ENCODE data around the gene TRPM3.

The TRPM3 gene

DNA sequence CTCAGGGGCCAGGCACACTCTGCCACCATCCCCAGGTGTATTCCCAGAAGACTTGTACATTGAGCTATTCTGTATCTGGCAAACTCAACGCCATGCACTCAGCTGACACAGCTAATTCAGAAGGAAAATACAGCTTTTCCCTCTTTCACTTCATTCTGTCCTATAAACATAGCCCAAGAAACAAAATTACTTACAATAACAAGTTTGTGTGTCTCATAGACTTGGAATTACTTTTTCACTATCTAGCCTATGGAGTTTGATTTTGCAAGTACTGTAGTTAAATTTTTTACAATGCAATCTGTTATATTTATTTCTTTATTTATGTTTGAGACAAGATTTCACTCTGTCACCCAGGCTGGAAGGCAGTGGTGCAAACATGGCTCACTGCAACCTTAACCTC is 581.9 kb downstream of the TRPM3 start:
- no peak for DNase-seq

DNA sequence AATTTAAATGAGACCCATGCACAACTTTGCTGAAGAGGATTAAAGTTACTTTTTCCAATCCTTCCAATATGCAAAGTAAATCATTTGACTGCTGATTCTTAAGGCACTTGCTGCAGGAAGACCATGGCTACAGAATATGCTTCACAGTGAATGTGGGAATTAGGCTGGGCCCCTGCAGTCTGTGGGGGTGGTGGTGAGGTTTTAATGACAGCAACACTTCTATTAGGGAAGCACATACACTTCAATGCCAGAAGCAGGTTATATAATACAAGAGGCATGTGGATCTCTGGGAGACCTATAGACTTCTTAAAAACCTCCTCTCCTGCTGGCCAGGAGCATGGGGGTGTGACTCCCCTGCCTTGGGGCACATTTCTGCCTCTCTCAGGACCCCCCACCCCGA is 582.4 kb downstream of the TRPM3 start:
- no peak for DNase-seq

DNA sequence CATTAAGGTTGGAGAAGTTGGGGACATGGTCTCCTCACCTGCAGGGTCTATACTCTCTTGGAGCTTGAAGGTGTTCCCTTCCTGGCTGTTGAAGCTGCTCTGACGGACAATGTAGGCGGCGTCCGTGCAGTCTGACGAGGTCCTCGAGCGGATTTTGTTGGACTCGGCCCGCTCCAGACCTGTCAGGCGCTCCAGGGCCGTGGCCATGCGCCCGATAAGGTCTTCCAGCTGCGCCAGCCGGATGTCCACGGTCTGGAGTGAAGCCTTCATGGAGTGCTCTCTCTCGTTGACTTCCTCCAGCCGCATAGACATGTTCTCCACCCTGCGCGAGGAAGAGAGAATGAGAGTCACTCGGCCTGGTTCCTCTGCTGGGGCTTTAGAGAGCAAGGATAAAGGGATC is 584.3 kb downstream of the TRPM3 start:
- no peak for DNase-seq

DNA sequence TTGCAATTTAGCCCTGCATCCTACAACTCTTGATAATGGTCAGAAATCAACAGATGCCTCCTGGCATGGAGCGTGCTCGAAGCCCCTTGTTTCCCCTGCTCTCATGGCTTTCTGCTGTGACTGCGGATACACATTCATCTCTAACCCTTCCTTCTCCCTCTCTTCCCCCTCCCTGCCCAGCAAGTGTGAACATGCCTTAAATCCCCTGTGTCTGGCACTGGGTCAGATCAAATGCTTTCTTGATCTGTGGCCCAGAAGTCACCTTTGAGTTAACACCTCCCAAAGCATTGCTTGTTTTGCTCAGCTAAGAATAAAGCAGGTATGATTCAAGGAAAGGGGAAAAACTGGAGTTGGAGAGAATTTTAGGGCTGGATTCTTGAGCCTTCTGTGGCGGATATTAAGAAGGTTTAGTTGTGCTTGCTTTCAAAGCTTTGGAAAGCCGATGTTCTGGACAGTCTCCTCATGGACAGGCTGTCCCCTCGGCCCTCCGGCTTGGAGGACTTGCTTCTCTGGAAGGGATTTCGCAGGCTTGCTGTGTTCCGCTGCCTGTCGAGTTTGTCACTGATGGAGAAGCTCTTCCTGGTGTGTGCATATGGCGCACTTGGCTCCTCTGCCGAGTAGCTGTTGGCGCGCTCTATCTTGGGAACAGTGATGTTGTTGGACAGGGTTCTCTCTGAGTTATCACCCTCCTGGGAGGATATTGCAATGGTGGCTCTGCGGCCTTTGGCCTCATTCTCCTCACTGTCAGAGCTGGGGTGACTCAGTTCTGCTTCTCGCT is 585.7 kb downstream of the TRPM3 start:
- DNase-seq = no peak

DNA sequence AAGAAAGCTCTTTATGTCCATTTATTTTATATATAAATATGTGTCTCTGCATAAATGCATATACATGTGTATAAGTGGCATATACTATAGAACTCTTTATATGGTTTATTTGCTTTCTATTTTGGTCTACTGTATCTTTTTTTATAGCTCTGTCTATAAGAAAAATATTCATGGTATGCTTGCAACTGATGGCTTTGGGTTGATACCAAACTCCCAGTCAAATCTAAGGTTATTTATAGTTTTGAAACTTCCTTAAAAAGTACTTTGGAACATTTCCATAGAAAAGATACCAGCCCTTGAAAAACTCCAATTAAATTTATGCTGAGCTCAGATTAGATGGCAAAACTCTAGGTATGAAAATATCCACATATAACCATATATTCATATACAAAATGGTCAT is 587.0 kb downstream of the TRPM3 start:
- DNase-seq = no peak

DNA sequence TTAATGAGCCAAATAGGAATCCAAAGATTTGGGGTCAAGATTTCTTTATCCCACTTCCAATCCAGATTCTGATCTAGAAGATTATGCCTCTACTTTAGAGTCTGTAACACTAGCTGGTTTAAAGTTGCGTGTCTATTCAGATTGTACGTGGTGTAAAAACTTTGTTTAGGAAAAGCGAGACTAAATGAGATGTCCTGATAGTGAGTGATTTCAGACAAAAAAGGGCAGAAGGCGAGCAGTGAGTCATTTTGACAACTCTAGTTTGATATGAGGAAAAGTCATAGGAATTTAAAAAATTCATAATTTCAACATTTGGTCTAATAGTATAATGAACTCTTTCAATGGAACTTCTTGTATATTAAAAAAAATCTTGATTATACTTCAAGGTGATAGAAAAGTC is 587.4 kb downstream of the TRPM3 start:
- no peak for DNase-seq

DNA sequence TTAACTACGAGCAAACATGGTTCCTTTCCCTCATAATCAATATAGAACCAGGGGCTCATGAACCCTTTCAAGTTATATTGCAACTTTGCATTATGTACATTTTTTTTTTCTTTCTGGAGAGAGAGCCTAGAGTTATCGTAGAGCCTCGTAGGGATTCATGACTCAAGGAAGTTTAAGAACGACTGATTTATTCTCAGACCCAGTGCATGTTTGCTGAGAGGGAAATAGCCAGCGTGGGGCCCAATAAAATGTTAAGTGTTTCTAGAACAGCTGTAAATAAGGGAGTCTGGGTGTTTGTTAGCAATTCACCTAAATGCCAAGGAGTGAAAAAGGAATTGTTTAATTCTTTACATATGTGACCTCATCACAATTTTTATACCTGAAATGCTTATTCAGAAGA is 587.9 kb downstream of the TRPM3 start:
- no peak for DNase-seq

DNA sequence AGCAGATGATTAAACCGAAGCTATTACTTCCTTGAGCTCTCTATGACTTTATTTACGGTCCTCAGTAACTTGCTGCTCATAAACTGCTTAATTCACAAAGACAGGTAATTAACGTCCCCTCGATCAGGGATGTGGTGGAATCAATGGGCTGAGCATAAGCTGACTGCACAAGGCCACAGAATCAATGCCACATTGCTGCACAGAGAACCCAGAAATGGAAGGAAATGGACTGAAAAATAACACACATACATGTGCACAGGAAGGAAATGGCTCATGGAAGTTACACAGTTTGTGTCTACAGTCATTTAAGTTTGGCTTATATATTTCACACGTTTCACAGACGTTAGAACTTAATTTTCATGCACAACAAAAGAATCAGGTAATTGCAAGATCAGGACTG is 588.7 kb downstream of the TRPM3 start:
- DNase-seq = no peak

DNA sequence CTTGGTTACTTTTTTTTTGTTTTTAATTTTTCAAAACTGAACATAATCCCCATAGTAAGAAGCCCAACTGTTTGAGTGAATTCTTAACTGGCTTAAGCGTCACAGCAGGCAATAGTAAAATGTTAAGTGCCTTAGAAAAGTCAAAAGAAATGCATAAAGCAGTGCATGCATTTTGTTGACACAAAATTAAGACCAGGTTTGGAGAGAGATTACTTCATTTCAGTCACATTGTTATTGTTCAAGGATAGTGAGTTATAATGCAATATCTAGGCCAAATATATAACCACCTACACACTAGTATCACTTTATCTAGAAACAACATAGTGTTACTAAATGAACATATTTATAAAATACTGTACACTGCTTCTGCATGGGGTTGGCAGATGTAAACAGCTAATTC is 590.1 kb downstream of the TRPM3 start:
- DNase-seq = no peak

DNA sequence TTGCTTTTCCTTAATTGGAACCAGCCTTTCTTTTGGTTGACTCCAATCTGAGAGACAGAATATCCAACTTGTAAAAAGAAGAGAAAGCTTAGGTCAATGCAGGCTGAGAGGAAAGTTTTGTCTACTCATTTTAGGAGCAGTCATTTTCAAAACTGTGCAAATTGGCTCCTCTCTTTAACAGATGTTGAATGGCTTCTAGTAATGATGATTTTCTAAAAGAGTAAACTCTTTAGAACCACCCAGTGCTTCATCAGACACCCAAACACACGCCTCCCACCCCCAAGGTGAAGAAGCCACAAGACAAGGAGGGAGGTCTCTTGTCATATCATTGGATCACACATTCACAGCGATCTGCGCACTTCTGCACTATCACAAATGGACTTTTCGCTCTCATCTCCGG is 590.7 kb downstream of the TRPM3 start:
- DNase-seq = no peak

DNA sequence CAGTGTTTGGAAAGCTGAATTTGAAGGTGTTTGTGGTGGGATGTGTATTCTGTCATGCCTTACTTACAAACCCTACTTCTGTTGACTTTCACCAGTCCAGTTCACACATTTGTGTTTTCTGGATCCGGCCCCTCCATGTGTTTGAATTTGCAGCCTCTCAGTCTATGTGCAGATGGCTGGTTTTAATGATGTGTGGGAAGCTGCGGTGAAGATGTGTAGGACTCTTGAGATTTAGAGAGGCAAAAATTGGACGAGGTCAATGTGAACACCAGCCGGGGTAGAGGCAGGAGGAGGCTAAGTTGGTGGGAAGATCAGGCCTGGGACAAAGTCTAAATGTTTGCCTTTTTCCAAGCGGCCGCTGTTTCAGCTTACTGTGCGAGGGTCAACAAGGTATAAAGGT is 591.6 kb downstream of the TRPM3 start:
- DNase-seq = no peak

DNA sequence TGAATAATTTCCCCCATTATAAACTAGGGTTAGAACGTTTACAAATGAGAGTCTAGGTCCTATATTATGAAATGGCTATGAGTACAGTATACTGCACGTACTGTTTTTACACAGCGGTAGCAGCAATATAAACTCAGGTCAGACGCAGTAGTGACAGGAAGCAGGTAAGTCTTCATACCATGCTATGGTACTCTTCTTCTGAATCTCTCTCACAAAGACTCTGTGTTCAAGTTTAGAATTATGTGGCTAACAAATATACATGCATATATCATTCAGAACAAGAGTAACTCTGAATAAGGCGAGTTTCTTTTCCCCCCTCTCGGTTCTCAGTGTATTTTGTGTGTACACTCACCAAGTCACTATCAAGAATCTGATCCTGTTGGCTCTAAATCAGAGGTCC is 592.0 kb downstream of the TRPM3 start:
- no peak for DNase-seq

DNA sequence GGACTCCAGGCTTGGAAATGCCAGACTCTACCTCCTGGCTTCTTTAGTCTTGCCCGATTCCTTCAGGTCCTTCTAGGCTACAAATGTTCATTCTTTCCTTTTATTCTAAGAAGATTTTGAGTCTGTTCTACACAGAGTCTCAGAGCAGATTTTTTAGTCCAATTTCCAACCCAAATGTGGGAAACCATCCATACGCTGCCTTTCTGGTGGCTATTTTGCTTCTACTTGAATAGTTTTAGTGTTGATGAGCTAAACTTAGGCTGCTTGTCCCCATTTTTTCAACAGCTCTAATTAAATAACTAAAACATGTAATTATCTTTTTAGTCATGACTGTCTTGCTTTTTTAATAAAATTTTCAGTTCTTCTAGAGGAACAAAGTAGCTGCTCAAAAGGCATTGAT is 594.5 kb downstream of the TRPM3 start:
- DNase-seq = no peak

DNA sequence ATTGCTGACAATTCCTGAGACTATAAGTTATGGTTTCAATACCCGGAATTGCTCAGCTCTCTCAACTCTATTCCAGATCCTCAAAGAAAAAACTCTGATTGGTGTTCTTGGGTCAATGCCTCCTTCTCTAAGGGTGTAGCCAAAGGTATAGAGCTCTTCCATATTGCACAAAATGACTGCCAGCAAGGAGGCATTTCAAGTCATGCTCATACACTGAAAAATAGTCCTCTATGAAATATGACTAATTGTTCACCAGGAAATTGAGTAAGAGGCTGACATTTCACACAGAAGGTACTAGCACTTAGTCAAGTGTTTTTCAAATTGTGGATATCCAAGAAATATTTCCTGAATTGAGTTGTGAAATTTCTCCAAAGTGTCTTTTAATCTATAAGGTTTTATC is 595.9 kb downstream of the TRPM3 start:
- DNase-seq = no peak

DNA sequence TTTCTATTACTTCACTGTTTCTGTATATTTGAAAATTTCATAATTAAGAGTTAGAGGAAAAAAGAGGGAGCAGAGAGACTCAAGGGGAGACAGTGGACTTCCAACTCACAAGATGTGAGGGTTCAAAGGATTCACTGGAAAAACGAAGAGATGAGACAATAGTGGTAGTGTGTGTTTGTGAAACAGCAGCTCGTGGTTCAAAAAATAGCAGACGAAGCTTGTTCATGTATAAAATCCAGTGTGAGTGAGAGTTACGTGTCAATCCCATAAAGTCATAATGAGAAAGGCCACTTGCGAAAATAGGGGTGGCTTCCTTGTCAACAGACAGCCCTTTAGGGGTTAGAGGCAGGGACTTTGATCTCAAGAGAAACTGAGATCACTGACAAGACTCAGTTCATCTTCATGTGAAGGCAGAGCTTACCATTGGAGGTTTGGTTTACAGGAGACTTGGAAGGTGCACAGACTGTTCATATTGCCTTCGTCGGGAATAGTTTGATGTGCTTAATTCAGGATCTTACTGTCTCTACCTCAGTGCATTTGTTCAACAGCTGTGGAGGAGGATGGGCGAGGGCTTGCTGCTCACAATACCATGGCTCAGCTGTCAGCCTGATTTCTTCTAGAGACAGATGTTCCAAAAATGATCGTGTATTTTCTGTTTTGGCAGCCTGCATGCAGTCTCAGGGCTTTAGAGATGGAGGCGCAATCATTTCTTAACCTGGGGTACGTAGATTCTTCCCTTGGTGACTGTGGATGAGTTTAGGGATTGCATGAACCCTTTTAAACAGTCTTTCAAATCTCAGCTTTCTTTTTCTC is 601.3 kb downstream of the TRPM3 start:
- no peak for DNase-seq

DNA sequence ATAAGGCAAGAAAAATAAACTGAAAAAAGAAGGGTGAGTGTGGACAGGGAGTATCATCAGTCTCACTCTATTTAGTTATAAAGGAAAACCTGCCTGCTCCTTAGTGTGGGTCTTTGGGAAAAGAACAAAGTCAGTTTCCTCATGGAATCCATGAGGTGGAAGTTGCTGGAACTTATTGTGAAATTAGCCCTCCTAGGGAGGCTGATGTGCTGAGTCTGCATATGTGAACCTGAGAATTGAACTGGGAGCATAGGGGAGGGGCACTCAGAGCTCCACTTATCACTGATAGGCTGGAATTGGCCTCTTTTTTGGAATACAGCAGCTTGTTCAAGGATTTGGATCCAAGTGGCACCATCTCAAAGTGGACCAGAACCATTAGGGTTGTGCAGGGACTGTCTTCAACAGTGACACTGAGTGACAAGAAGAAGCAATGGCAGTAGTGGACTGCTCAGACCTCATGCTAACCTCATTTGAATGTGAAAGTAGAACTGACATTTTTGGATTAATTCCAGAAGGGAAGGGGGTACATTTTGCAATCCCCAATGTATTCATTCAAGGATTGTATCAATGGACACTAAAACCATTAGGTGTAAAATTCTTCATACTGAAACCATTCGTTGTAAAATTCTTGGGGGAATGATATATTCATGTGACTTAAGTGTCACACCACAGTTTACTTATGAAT is 603.4 kb downstream of the TRPM3 start:
- DNase-seq = no peak

DNA sequence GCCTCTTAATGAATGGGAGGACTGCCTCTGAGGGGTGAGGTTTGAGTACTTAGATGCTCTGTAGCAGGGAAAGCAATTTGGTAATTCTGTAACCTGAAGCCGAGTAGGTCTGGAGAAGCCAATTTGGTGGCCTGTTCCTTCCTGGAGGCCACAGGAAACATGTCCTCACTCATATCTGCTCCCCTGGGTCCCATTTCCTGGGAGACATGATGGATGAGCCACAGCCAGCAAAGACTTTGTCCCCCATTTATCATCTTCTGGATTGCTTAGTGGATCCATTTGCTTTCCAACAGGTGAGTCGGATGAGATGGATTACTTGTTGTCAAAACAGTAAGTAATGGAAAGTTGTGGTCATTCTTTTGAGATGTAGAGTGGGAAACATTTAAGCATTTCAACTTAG is 607.1 kb downstream of the TRPM3 start:
- DNase-seq = no peak

DNA sequence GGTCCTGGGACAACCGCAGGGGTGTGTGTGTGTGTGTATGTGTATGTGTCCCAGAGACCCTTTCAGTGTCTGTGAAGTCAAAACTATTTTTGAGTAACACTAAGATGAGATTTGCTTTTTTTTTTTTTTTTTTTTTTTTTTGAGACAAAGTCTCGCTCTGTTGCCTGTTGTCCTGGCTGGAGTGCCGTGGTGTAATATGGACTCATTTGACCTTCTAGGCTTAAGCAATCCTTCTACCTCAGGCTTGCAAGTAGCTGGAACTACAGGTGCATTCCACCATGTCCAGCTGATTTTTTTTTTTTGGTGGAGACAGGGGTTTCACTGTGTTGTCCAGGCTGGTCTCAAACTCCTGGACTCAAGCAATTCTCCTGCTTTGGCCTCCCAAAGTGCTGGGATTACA is 609.6 kb downstream of the TRPM3 start:
- DNase-seq = no peak

DNA sequence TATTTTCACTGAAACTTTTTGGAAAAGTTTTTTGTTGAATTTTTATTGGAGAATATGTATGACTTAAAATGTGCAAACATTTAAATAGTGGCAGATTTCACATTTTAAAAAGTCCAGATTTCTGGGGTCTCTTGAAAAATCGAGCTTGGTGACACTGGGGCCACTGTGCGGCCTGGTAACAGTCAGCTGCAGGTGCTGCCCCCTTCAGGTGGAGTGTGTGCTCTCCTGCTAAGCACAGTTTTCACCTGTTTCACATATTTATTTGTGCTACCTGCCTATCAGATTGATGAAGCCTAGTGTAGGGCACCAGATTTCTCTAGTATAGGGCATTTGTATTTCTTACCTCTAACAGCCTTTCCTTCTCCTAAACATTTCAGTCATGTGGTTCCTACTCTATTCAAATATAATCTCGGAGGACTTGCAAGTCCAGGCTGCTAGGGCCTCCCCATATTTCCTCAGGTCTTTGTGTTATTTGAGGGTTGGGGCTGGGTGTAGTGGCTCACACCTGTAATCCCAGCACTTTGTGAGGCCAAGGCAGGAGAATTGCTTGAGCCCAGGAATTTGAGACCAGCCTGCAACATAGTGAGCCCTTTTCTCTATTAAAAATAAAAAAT is 611.2 kb downstream of the TRPM3 start:
- no peak for DNase-seq

DNA sequence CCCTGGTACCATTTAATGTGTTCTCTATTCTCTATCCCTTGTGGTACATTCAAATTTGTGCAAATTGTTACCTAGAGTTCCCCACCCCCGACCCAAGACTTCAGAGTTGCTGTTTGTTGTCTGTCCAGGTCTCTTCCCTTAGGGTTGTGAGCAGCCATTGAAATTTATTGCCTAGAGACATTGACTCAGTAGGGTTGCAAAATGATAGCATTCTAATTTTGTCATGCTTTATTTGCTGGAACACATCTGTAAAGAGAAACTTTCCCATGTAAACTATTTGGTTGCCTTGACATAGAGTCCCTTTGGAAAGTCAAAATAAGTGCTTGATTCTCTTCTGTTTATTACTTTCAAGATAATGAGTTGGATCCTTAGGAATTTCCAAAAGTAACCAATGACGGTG is 615.3 kb downstream of the TRPM3 start:
- no peak for DNase-seq

DNA sequence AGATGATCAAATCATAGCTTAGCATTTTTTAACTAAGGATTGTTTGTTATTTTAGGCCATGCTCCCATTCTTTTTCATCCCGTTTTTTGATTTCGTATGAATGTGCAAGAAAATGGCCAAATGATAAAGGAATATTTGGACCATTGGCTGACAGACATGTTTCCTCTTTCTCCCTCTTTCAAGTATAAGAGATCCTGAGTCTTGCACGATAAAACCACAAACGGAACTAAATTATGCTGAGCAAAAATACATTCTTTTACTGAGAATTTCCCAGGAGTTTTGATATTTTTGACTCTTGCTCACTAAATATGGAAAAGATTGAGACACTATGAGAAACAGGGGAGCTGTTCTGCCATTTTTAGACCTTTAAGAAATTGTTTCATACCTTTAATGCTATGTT is 616.6 kb downstream of the TRPM3 start:
- DNase-seq = no peak

DNA sequence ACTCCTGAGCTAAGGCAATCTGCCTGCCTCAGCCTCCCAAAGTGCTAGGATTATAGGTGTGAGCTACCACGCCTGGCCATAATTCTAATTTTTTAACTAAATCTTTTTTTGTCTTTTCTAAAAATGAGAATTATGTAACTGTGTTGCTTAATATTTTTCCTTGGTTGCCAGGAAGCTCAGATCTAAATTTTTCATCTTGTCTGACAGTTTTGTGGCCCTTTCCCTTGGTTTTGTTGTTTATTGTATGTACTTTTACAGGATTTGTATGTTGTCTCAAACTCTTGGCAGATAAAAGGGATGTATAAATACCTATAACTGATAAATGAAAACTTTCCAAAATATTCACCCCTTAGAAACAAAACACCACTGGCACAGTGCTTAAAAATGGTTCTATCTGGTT is 618.7 kb downstream of the TRPM3 start:
- DNase-seq = no peak

DNA sequence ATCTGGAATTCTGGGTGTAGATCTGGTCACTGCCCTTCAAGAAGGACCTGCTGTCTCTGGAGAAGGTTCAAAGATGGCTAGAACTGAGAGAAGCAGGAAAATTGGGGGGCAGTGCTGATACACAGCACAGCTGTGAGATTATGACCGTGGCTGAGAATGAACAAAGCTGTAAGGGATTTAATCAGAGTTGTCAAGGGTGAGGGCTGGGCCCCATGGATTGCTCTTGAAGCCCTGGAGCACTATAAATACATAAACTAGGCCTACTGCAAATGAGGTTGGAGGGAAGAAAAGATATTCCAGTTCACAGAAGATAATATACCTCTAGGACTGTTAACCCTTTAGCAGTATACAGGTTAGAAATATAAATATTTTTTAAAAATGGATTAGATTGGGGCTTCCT is 620.6 kb downstream of the TRPM3 start:
- DNase-seq = no peak

DNA sequence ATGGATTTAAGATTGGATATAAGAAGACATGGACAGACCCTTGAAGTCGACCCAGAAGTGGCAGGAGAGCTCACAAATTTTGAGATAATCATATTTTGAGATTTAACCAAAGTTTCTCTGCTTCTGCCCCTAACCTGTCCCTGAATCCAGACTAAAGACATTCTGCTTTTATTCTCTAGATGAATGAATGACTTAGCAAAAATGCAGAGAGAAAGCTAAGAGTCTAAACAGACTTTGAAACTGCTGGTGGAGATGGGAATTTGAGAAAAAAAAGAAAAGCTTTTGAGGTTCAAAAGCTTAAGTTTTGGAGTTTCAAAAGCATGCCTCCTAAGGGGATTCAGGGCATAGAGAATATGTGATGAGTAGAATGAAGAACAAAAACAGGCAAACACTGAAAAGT is 621.8 kb downstream of the TRPM3 start:
- DNase-seq = no peak

Data from activated T-cell treated with anti-CD3 and anti-CD28 coated beads, Interleukin-2, amount 50 U/mL, for 1 hour (primary cell).